GM12878 (cell line): ENCODE measurements around the gene CTNNB1. TPM values are rescaled to one million over a fixed set of nuclear protein-coding genes. Genes with fewer than 3 reads are reported as not detected.
A peak's percentile ranks its signal among the peaks of the same experiment; 100 is the strongest.

ENCODE experiments used
- ATAC-seq: fragments of 200-7000 bp; cut with Tn5 transposase; 3 replicates; pipeline ENCODE4 v1.9.1; 2020; ENCODE audit warnings: mild to moderate bottlenecking, moderate library complexity
- BruUV-seq: library from RNA; stranded (reverse); fragments of 400-500 nt; replicated peaks from 2 replicates; lab custom pipeline; 2021; lab: Mats Ljungman, UMichigan
- CTCF ChIA-PET: fragments of 300-600 bp; sonication (Branson Sonifier 250); formaldehyde crosslinking; extraction: SDS; loops from one replicate; lab custom pipeline; 2021; ENCODE audit warnings: inconsistent platforms; lab: Yijun Ruan, JAX
- POLR2A ChIA-PET: fragments of 350-600 bp; formaldehyde crosslinking; extraction: SDS; loops from one replicate; lab custom pipeline; 2021; ENCODE audit warnings: inconsistent platforms; lab: Charles Lee
- RAD21 ChIA-PET: fragments of 300-600 bp; sonication (Branson Sonifier 250); formaldehyde crosslinking; loops from one replicate; lab custom pipeline; 2023; ENCODE audit warnings: antibody characterized with exemption; ENCODE audit not compliant: unreplicated experiment; lab: Charles Lee
- SMC1A ChIA-PET: fragments of 300-600 bp; sonication (Branson Sonifier 250); formaldehyde crosslinking; loops from one replicate; lab custom pipeline; 2023; ENCODE audit not compliant: unreplicated experiment, uncharacterized antibody; lab: Charles Lee
- DNase-seq: peaks from one replicate; pipeline ENCODE4 v3.0.0-alpha.2; 2011; ENCODE audit warnings: low read depth, low spot score
- FAIRE-seq: peaks from 3 replicates; lab custom pipeline; 2011; peaks lifted over from hg19 to GRCh38; lab: Jason Lieb, UNC
- H2AFZ ChIP-seq: 2 replicates; pipeline ENCODE4 v1.6.0; 2011; ENCODE audit warnings: low read depth, low read length, control low read depth; ENCODE audit not compliant: control insufficient read depth
- H3K27ac ChIP-seq: 2 replicates; pipeline ENCODE4 v1.5.1; 2011; ENCODE audit warnings: control low read depth; ENCODE audit not compliant: control insufficient read depth, insufficient read depth
- H3K27me3 ChIP-seq, 2 experiments: replicated peaks in 1 of 2; 2 replicates each; pipeline versions ENCODE4 v1.6.0 to v1.6.1; 2011; ENCODE audit warnings: low read length in 1 of 2; ENCODE audit not compliant: control insufficient read depth in 2 of 2, insufficient read depth in 2 of 2
- H3K36me3 ChIP-seq, 2 experiments: 2 replicates each; pipeline ENCODE4 v1.5.1; 2011; ENCODE audit warnings: low read length in 1 of 2; ENCODE audit not compliant: control insufficient read depth in 2 of 2, insufficient read depth in 2 of 2
- H3K4me1 ChIP-seq: 2 replicates; pipeline ENCODE4 v1.6.1; 2011; ENCODE audit warnings: mild to moderate bottlenecking, low read length, moderate library complexity, mixed read lengths; ENCODE audit not compliant: control insufficient read depth, insufficient read depth
- H3K4me2 ChIP-seq: 2 replicates; pipeline ENCODE4 v1.6.0; 2011; ENCODE audit warnings: control low read depth; ENCODE audit not compliant: control insufficient read depth, insufficient read depth
- H3K4me3 ChIP-seq: fragments of 200-600 bp; sonication (generic); 2 replicates; pipeline ENCODE4 v1.5.1; 2016
- H3K79me2 ChIP-seq: 2 replicates; pipeline ENCODE4 v1.6.0; 2011; ENCODE audit warnings: low read length; ENCODE audit not compliant: control insufficient read depth, insufficient read depth
- H3K9ac ChIP-seq: 2 replicates; pipeline ENCODE4 v1.8.0; 2011; ENCODE audit warnings: low read length, control low read depth, mixed read lengths; ENCODE audit not compliant: control insufficient read depth, insufficient read depth
- H3K9me3 ChIP-seq: replicated peaks from 3 replicates; pipeline ENCODE4 v1.5.1; 2011; ENCODE audit warnings: mild to moderate bottlenecking, low read length; ENCODE audit not compliant: control insufficient read depth, insufficient read depth
- H4K20me1 ChIP-seq: 2 replicates; pipeline ENCODE4 v1.6.0; 2011; ENCODE audit not compliant: control insufficient read depth, insufficient read depth
- EP300 ChIP-seq, 2 experiments: fragments of 150-350 bp in 1 of 2; IDR thresholded peaks; 2 replicates each; pipeline ENCODE4 v1.6.1; 2011 to 2012; ENCODE audit warnings: low read depth in 2 of 2, low read length in 2 of 2, borderline replicate concordance in 1 of 2, improper control_type of control experiment in 1 of 2, inconsistent platforms in 1 of 2; ENCODE audit not compliant: control insufficient read depth in 1 of 2
- HDGF ChIP-seq: fragments of 450-650 bp; IDR thresholded peaks from 2 replicates; pipeline ENCODE4 v1.6.1; 2016; ENCODE audit warnings: antibody characterized with exemption
- KDM1A ChIP-seq: fragments of 200-600 bp; sonication (generic); IDR thresholded peaks from 2 replicates; pipeline ENCODE4 v1.6.1; 2016; ENCODE audit warnings: borderline replicate concordance
- NR2C1 ChIP-seq: fragments of 450-650 bp; IDR thresholded peaks from 2 replicates; pipeline ENCODE4 v1.6.1; 2017; ENCODE audit warnings: antibody characterized with exemption, mild to moderate bottlenecking, moderate library complexity
- STAT1 ChIP-seq: fragments of 450-650 bp; conservative IDR thresholded peaks from 2 replicates; pipeline ENCODE4 v1.6.1; 2014; ENCODE audit warnings: antibody characterized with exemption, mild to moderate bottlenecking
- TCF12 ChIP-seq: IDR thresholded peaks from 2 replicates; pipeline ENCODE4 v1.6.1; 2011; ENCODE audit warnings: low read depth, mild to moderate bottlenecking, low read length
- ZNF24 ChIP-seq: fragments of 450-650 bp; IDR thresholded peaks from 2 replicates; pipeline ENCODE4 v1.6.1; 2017; ENCODE audit warnings: antibody characterized with exemption, mild to moderate bottlenecking
- ZNF274 ChIP-seq: IDR thresholded peaks from one replicate; pipeline ENCODE4 v1.8.0; 2011; ENCODE audit not compliant: insufficient read length, insufficient read depth
- WGBS: methylation state at CpG from one replicate; pipeline ENCODE4 v1.1.6; 2016; ENCODE audit warnings: low lambda C conversion rate; ENCODE audit not compliant: insufficient replicate concordance, insufficient coverage; ENCODE audit errors: missing lambda C conversion rate; 5-methylcytosine and 5-hydroxymethylcytosine counted together
- in situ Hi-C: fragments of 300-500 bp; cut with MboI; formaldehyde crosslinking; loops from 9 replicates; pipeline ENCODE4 v1.14.3; 2018; ENCODE audit warnings: mixed read lengths
- intact Hi-C: fragments of 100-400 bp; cut with micrococcal nuclease; formaldehyde crosslinking; loops from one replicate; pipeline ENCODE4 v1.14.2; 2022; ENCODE audit not compliant: unreplicated experiment
- polyA plus RNA-seq, 11 experiments: library from polyadenylated mRNA; depleted of rRNA in 4 of 11; unstranded in 6 of 11; stranded (reverse) in 5 of 11; fragments of >200 nt; fragmentation: Nextera tagmentation in 4 of 11; fragmentation: Illumina TruSeq in 1 of 11; extraction: Ambion mirVana in 4 of 11; extraction: Trizol in 1 of 11; gene quantifications; 1 replicate in 1 of 11; 2 replicates in 10 of 11; pipeline versions ENCODE4 v1.2.1 to v1.2.3, GENCODE V29; 2011 to 2016; ENCODE audit warnings: inconsistent platforms in 2 of 11, missing spikeins in 2 of 11, low read depth in 1 of 11
- total RNA-seq, 4 experiments: library from RNA; depleted of rRNA in 3 of 4; stranded (reverse); fragments of >200 nt in 3 of 4; fragmentation: Illumina TruSeq in 1 of 4; extraction: Trizol in 1 of 4; gene quantifications; 2 replicates each; pipeline versions ENCODE4 v1.2.1 to v1.2.3, GENCODE V29; 2013 to 2021
- TF ChIP-seq, protein P1 (sequence below): IDR thresholded peaks from 2 replicates; pipeline ENCODE4 v1.6.1; 2012; ENCODE audit warnings: low read depth, low read length, improper control_type of control experiment
- TF ChIP-seq, protein P2 (sequence below): fragments of 450-650 bp; formaldehyde crosslinking; IDR thresholded peaks from 2 replicates; pipeline ENCODE4 v1.5.0; 2022; ENCODE audit warnings: mild to moderate bottlenecking, missing genetic modification characterization

CTNNB1 gene
- total and polyA plus RNA-seq, 10 of the 15 experiments (the other 5 are each of a cell fraction or from before 2014, with no cell fraction given) = 30.4 to 217 (median 138) TPM

DNA sequence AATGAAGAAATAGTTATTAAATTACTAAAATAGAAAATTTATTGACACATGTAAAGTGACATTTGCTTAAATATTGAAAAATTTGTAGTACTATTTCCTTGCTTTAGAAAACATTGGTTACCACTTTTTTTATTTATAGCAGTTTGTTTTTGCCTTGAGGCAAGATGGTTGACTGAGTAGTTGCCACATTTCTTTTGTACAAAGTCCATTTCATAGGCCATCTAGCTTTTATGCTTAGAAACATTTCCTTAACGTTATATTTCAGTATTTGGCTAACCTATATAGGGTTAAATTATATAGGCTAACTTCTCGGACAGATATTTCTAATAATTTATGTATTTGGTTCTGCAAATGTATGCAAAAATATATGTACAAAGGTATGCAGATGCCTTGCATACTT, 17.1 kb downstream of the CTNNB1 start:
- RAD21 ChIA-PET = interaction anchor here (5.4 kb wide), 1 partner anchor 16 kb away, joined by 35 read pairs; the partner anchor contains the start of gene CTNNB1
- Histone ChIP-seq H4K20me1 (no peaks in the 10 kb centered on the region; the same call in 1 of the 2 replicates), H3K4me2 (no peak overlapping the region), H3K27ac (no peak overlapping the region), H3K9me3 (peaks cover under 1% of the 10 kb centered on the region; the same call in 1 of the 3 replicates), H3K9ac (no peak overlapping the region), H3K27me3 (no peaks in the 10 kb centered on the region), H2AFZ (no peak overlapping the region), H3K4me1 (peaks cover 3% of the 10 kb centered on the region; the same call in 1 of the 2 replicates), H3K79me2 (peaks cover 98% of the 10 kb centered on the region), H3K36me3 (peaks cover 0 to 3% of the 10 kb centered on the region in 2 experiments; a peak in 1 of 4 replicates), H3K4me3 (no peak overlapping the region)
- SMC1A ChIA-PET = interaction anchor here (0.9 to 3.7 kb wide), 5 partner anchors 9 to 16 kb away, joined by 4 to 18 read pairs (median 5); no protein-coding TSS in a partner anchor
- DNase-seq = no peak
- intact Hi-C loops = loop anchor here (10.0 kb wide), 1 partner anchor 878 kb away; the partner anchor contains the start of gene TRAK1
- FAIRE-seq = no peak
- in situ Hi-C loops = no loop called here
- no peak for ATAC-seq
- BruUV-seq = no TSS peak
- WGBS = 100% methylated on average over 2 of the region's 2 CpGs
- POLR2A ChIA-PET = interaction anchor here (2.5 kb wide), 1 partner anchor 17 kb away, joined by 13 read pairs; the partner anchor contains the start of gene CTNNB1
- CTCF ChIA-PET = no interaction called here
- TF ChIP-seq STAT1 (no peak), EP300 (IDR thresholded peaks at IDR 0.05; ENCODE audit: borderline replicate concordance in 1 of 2, control insufficient read depth in 1 of 2, low read depth in 2 of 2, low read length in 2 of 2) (no peak), ZNF274 (no peak), NR2C1 (no peak), HDGF (no peak)

GRCh38 chr3:41216993-41217392, 17.7 kb downstream of the CTNNB1 start:
- Histone ChIP-seq H3K79me2 (peaks cover 98% of the 10 kb centered on the region), H3K9me3 (no peaks in the 10 kb centered on the region), H3K27me3 (no peaks in the 10 kb centered on the region), H4K20me1 (peaks cover under 1% of the 10 kb centered on the region), H3K27ac (no peak overlapping the region), H3K4me2 (no peak overlapping the region), H3K36me3 (peaks cover 0 to 3% of the 10 kb centered on the region in 2 experiments; a peak in 1 of 4 replicates), H3K4me3 (no peak overlapping the region), H2AFZ (no peak overlapping the region), H3K9ac (no peak overlapping the region), H3K4me1 (peaks cover 3% of the 10 kb centered on the region; the same call in 1 of the 2 replicates)
- DNase-seq = no peak
- SMC1A ChIA-PET = interaction anchor here (1.5 to 2.3 kb wide), 2 partner anchors 9 to 11 kb away, joined by 5 to 10 read pairs; no protein-coding TSS in a partner anchor
- intact Hi-C loops = loop anchor here (10.0 kb wide), 1 partner anchor 878 kb away; the partner anchor contains the start of gene TRAK1
- in situ Hi-C loops = no loop called here
- peak; percentile 12 for ATAC-seq
- POLR2A ChIA-PET = interaction anchor here (2.5 kb wide), 1 partner anchor 17 kb away, joined by 13 read pairs; the partner anchor contains the start of gene CTNNB1
- 5% methylated on average over 1 of the region's 1 CpG for WGBS
- BruUV-seq = no TSS peak
- CTCF ChIA-PET = interaction anchor here (0.6 to 0.8 kb wide), 2 partner anchors 13 to 14 kb away, joined by 3 to 5 read pairs; no protein-coding TSS in a partner anchor
- RAD21 ChIA-PET = interaction anchor here (5.4 kb wide), 1 partner anchor 16 kb away, joined by 35 read pairs; the partner anchor contains the start of gene CTNNB1
- FAIRE-seq = no peak
- TF ChIP-seq TCF12 = no peak
- TF ChIP-seq, protein P1, sequence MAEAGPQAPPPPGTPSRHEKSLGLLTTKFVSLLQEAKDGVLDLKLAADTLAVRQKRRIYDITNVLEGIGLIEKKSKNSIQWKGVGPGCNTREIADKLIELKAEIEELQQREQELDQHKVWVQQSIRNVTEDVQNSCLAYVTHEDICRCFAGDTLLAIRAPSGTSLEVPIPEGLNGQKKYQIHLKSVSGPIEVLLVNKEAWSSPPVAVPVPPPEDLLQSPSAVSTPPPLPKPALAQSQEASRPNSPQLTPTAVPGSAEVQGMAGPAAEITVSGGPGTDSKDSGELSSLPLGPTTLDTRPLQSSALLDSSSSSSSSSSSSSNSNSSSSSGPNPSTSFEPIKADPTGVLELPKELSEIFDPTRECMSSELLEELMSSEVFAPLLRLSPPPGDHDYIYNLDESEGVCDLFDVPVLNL = no peak
- TF ChIP-seq KDM1A = no peak
- no peak for TF ChIP-seq ZNF24
- TF ChIP-seq, protein P2, sequence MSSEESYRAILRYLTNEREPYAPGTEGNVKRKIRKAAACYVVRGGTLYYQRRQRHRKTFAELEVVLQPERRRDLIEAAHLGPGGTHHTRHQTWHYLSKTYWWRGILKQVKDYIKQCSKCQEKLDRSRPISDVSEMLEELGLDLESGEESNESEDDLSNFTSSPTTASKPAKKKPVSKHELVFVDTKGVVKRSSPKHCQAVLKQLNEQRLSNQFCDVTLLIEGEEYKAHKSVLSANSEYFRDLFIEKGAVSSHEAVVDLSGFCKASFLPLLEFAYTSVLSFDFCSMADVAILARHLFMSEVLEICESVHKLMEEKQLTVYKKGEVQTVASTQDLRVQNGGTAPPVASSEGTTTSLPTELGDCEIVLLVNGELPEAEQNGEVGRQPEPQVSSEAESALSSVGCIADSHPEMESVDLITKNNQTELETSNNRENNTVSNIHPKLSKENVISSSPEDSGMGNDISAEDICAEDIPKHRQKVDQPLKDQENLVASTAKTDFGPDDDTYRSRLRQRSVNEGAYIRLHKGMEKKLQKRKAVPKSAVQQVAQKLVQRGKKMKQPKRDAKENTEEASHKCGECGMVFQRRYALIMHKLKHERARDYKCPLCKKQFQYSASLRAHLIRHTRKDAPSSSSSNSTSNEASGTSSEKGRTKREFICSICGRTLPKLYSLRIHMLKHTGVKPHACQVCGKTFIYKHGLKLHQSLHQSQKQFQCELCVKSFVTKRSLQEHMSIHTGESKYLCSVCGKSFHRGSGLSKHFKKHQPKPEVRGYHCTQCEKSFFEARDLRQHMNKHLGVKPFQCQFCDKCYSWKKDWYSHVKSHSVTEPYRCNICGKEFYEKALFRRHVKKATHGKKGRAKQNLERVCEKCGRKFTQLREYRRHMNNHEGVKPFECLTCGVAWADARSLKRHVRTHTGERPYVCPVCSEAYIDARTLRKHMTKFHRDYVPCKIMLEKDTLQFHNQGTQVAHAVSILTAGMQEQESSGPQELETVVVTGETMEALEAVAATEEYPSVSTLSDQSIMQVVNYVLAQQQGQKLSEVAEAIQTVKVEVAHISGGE (CRISPR knock-in tag) = no peak
